Upper lobe of right lung (tissue), 1 donor: ENCODE results near the gene ATP1A4. TPM values are rescaled to one million over a fixed set of nuclear protein-coding genes. Genes with fewer than 3 reads are reported as not detected.

Source experiments
- ATAC-seq: fragments of 200-7000 bp; cut with Tn5 transposase; one replicate; pipeline ENCODE4 v1.9.1; 2020; ENCODE audit warnings: mild to moderate bottlenecking, moderate library complexity
- DNase-seq: peaks from one replicate; pipeline ENCODE4 v3.0.0-alpha.2; 2020
- H3K27ac ChIP-seq: fragments of 200-600 bp; one replicate; pipeline ENCODE4 v1.8.0; 2022
- H3K27me3 ChIP-seq: fragments of 200-600 bp; one replicate; pipeline ENCODE4 v1.8.0; 2022; ENCODE audit warnings: mild to moderate bottlenecking
- H3K36me3 ChIP-seq: fragments of 200-600 bp; one replicate; pipeline ENCODE4 v1.8.0; 2022
- H3K4me1 ChIP-seq: fragments of 200-600 bp; one replicate; pipeline ENCODE4 v1.8.0; 2022
- H3K4me3 ChIP-seq: fragments of 200-600 bp; one replicate; pipeline ENCODE4 v1.8.0; 2022; ENCODE audit warnings: mild to moderate bottlenecking
- H3K9me3 ChIP-seq: fragments of 200-600 bp; one replicate; pipeline ENCODE4 v1.8.0; 2022
- intact Hi-C: fragments of 100-400 bp; cut with DNase I; formaldehyde crosslinking; loops from one replicate; pipeline ENCODE4 v1.11.0; 2022
- total RNA-seq: library from RNA; stranded (reverse); fragmentation: NEBNext Ultra II Directional; extraction: Animal tissue kit (Norgen Biotek cat#: 25700); gene quantifications from one replicate; pipeline ENCODE4 v1.2.1, GENCODE V29; 2021
- TF ChIP-seq, protein P1 (sequence below): fragments of 200-600 bp; IDR thresholded peaks from one replicate; pipeline ENCODE4 v1.8.0; 2022; ENCODE audit warnings: antibody characterized with exemption
- donor health status: DM: no; HTN: yes; CAD: no; lungs with severe emphysema.

ATP1A4 gene
- total RNA-seq, 1 donor from 2014 or later: 0.96 TPM

DNA sequence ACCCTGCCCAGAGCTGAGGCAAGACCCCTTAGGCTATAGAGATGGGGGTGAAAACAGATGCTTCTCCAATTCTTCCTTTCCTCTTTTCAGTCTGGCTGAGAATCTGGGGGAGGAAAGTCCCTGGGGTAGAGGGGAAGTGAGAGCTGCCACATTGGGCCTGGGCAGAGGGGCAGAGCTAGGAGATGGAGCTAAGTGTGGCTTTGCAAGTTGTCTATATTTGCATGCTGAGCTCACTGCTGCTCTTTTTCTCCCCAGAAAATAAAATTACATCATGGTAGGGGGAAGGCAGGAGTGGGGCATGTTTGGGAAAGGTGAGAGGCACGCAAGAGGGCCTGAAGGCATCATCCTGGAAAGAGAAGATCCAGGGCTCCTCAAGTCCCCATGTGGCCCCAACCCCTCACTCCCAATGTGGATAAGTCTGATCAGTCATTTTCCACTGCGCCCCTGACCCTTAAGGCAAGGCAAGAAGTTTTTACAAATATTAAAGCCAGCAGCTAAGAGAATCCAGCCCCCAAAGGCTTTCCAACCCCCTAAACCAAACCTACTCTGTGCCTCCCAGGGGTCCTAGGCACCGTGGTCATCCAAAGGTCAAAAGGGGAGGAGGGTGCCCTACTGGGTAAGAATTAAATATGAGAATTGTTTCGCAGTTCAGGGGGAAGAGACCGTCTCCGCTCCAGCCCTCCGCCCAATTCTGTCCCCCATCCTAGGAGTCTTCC is 53.3 kb downstream of the ATP1A4 start:
- DNase-seq: no peak
- no peaks in the 10 kb centered on the region for H3K9me3 ChIP-seq
- TF ChIP-seq, protein P1, sequence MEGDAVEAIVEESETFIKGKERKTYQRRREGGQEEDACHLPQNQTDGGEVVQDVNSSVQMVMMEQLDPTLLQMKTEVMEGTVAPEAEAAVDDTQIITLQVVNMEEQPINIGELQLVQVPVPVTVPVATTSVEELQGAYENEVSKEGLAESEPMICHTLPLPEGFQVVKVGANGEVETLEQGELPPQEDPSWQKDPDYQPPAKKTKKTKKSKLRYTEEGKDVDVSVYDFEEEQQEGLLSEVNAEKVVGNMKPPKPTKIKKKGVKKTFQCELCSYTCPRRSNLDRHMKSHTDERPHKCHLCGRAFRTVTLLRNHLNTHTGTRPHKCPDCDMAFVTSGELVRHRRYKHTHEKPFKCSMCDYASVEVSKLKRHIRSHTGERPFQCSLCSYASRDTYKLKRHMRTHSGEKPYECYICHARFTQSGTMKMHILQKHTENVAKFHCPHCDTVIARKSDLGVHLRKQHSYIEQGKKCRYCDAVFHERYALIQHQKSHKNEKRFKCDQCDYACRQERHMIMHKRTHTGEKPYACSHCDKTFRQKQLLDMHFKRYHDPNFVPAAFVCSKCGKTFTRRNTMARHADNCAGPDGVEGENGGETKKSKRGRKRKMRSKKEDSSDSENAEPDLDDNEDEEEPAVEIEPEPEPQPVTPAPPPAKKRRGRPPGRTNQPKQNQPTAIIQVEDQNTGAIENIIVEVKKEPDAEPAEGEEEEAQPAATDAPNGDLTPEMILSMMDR: no peak
- peak; percentile 49 for ATAC-seq
- peaks cover 44% of the 10 kb centered on the region for H3K4me1 ChIP-seq
- no peaks in the 10 kb centered on the region for H3K27me3 ChIP-seq
- H3K27ac ChIP-seq: peak overlapping the region; percentile 93
- H3K36me3 ChIP-seq: peaks cover 10% of the 10 kb centered on the region
- H3K4me3 ChIP-seq: peak overlapping the region; percentile 93
- intact Hi-C loops: no loop called here

DNA sequence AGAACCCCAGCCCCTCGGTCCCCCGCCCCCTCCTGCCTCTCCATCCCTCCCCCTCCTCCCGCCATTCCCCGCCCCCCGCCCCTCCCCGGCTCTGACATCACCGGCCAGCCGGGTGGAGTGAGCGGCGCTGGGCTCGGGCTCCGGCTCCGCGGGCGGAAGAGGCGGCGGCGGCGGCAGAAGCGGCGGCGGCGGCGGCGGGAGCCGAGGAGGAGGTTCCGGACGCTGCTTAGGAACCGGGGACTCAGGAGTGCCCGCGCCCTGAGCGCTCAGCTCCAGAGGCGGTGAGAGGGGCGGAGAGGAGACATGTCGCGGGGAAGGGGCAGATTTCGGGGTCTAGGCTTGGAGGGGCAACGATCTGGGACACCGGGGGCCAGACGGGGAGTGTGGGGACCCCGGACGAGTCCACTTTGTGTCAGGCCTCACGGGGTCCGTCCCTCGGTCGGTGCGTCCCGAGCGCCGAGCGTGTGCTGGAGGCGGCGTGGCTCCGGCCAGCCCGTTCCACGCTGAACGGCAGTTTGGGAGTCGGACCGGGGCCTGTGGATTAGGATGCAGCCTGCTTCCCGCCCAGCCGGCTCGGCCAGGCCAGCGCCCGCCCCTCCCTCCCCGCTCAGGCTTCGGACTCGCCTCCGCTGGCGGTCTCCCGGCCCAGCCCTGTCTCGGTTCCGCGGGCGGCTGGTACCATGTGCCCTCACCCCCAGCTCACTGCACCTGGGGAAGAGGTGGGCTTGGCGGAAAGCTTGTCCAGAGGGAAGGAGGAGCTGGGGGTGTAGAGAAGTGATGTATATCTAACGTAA is 54.0 kb downstream of the ATP1A4 start, which contains the start of gene PEA15:
Gene PEA15 (plus strand): TSS at position 143 of the 794 bp plus-strand sequence. CDS start 6,161 bp downstream, outside the sequence.
- Histone ChIP-seq H3K4me1 (peaks cover 51% of the 10 kb centered on the region), H3K4me3 (peak within 1 kb of the TSS; percentile 93), H3K9me3 (no peaks in the 10 kb centered on the region), H3K27me3 (no peaks in the 10 kb centered on the region), H3K27ac (peak within 1 kb of the TSS; percentile 93), H3K36me3 (peaks cover 18% of the 10 kb centered on the region)
- TF ChIP-seq, protein P1: no peak
- DNase-seq: peak; percentile 90
- intact Hi-C loops: no loop called here
- peak; percentile 90 for ATAC-seq

DNA sequence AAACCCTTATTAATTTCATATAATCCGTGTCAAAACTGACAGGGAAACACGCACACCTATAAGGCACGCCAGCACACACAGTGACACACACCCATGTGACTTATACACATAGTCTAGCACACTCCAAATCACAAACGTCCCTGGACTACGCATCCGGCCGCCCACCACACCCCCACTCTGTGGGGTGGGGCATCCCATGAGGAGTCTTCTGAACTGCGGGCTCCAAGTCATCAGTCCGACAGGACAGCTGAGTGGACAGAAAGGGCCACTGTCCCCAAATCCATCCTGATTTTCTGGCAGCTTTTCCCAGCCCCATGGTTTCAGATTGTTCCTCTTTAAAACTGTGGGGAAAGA is 54.6 kb downstream of the ATP1A4 start:
- intact Hi-C loops: no loop called here
- Histone ChIP-seq H3K27ac (peak overlapping the region; percentile 93), H3K4me3 (peak overlapping the region; percentile 93), H3K36me3 (peaks cover 21% of the 10 kb centered on the region), H3K27me3 (no peaks in the 10 kb centered on the region), H3K4me1 (peaks cover 55% of the 10 kb centered on the region), H3K9me3 (no peaks in the 10 kb centered on the region)
- DNase-seq (no peak), ATAC-seq (peak; percentile 57)
- TF ChIP-seq, protein P1: no peak

GRCh38 chr1:160206421-160207117 is 55.2 kb downstream of the ATP1A4 start:
- TF ChIP-seq, protein P1: no peak
- Histone ChIP-seq H3K4me3 (peak overlapping the region; percentile 93), H3K27ac (peak overlapping the region; percentile 93), H3K9me3 (no peaks in the 10 kb centered on the region), H3K36me3 (peaks cover 27% of the 10 kb centered on the region), H3K4me1 (peaks cover 55% of the 10 kb centered on the region), H3K27me3 (no peaks in the 10 kb centered on the region)
- no peak for DNase-seq
- no peak for ATAC-seq
- intact Hi-C loops: no loop called here

GRCh38 chr1:160207118-160207650 is 55.8 kb downstream of the ATP1A4 start:
- peak overlapping the region; percentile 93 for H3K27ac ChIP-seq
- H3K36me3 ChIP-seq: peaks cover 33% of the 10 kb centered on the region
- no peak for ATAC-seq
- no peak overlapping the region for H3K4me3 ChIP-seq
- no peaks in the 10 kb centered on the region for H3K27me3 ChIP-seq
- H3K4me1 ChIP-seq: peaks cover 55% of the 10 kb centered on the region
- TF ChIP-seq, protein P1: no peak
- DNase-seq: no peak
- H3K9me3 ChIP-seq: no peaks in the 10 kb centered on the region
- intact Hi-C loops: no loop called here
